ENCODE measurements around the gene RABGAP1L.

DNA sequence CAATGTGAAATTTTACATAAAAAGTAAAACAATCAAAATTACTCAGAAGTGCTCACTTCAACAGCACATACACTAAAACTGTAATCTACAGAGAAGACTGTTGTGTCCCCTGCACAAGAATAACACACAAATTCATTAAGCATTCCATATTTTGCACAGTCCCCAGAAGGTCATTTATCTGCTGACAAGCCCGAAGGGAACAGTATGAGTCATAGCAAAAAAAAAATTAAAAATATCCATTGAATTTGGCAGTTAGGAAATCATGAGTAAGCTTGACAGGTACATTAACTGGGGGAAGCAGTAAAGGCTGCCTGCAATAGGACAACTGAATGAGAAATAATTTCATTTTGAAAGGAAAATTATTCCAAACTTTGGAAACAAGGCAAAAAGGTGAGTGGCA, 837.2 kb downstream of the RABGAP1L start:
- TF ChIP-seq, protein P1, sequence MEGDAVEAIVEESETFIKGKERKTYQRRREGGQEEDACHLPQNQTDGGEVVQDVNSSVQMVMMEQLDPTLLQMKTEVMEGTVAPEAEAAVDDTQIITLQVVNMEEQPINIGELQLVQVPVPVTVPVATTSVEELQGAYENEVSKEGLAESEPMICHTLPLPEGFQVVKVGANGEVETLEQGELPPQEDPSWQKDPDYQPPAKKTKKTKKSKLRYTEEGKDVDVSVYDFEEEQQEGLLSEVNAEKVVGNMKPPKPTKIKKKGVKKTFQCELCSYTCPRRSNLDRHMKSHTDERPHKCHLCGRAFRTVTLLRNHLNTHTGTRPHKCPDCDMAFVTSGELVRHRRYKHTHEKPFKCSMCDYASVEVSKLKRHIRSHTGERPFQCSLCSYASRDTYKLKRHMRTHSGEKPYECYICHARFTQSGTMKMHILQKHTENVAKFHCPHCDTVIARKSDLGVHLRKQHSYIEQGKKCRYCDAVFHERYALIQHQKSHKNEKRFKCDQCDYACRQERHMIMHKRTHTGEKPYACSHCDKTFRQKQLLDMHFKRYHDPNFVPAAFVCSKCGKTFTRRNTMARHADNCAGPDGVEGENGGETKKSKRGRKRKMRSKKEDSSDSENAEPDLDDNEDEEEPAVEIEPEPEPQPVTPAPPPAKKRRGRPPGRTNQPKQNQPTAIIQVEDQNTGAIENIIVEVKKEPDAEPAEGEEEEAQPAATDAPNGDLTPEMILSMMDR (IDR thresholded peaks at IDR 0.05 in 2 of 3, conservative IDR thresholded peaks at IDR 0.05 in 1 of 3; ENCODE audit: control insufficient read depth in 2 of 3, extremely low read depth in 1 of 3, insufficient read depth in 1 of 3, low read depth in 3 of 3, low read length in 3 of 3) = no peak
- no peak for TF ChIP-seq NFYB (IDR thresholded peaks at IDR 0.05; ENCODE audit: insufficient read depth, low read depth, low read length)
- TF ChIP-seq SMC3 (IDR thresholded peaks at IDR 0.05; ENCODE audit: borderline replicate concordance, low read length) = no peak
- no peak for TF ChIP-seq EP300 (IDR thresholded peaks at IDR 0.05; ENCODE audit: borderline replicate concordance in 1 of 2, control insufficient read depth in 1 of 2, low read depth in 2 of 2, low read length in 2 of 2)
- no peak for TF ChIP-seq YBX1 (IDR thresholded peaks at IDR 0.05)
- no peak for TF ChIP-seq POLR2A (IDR thresholded peaks at IDR 0.05; ENCODE audit: low read depth, low read length)
- TF ChIP-seq MYC (IDR thresholded peaks at IDR 0.05; ENCODE audit: insufficient read depth, insufficient read length, insufficient replicate concordance, low read length, severe bottlenecking) = no peak
- no peak for TF ChIP-seq POU2F2 (IDR thresholded peaks at IDR 0.05; ENCODE audit: borderline replicate concordance, low read depth, low read length)

Data from GM12878 (cell line).